22Rv1 (cell line): Measurements from ENCODE around the gene MT1G.
"Not testable (repeated sequence)": the region's sequence is repeated elsewhere in the genome, so short reads cannot be mapped to it uniquely, and the experiment has no call there.

Source experiments
- H3K27ac ChIP-seq: fragments of 450-650 bp; 2 replicates; pipeline ENCODE4 v1.5.1; 2017
- ZFX ChIP-seq: fragments of 450-650 bp; IDR thresholded peaks from 2 replicates; pipeline ENCODE4 v1.6.1; 2017; ENCODE audit warnings: antibody characterized with exemption, borderline replicate concordance
- TF ChIP-seq, protein P1 (sequence below): fragments of 450-650 bp; IDR thresholded peaks from 2 replicates; pipeline ENCODE4 v1.5.1; 2017; ENCODE audit warnings: mild to moderate bottlenecking

Gene MT1G

GRCh38 chr16:56675685-56676210 is 7.9 kb upstream of the MT1G start:
- H3K27ac ChIP-seq = no peak overlapping the region
- TF ChIP-seq, protein P1, sequence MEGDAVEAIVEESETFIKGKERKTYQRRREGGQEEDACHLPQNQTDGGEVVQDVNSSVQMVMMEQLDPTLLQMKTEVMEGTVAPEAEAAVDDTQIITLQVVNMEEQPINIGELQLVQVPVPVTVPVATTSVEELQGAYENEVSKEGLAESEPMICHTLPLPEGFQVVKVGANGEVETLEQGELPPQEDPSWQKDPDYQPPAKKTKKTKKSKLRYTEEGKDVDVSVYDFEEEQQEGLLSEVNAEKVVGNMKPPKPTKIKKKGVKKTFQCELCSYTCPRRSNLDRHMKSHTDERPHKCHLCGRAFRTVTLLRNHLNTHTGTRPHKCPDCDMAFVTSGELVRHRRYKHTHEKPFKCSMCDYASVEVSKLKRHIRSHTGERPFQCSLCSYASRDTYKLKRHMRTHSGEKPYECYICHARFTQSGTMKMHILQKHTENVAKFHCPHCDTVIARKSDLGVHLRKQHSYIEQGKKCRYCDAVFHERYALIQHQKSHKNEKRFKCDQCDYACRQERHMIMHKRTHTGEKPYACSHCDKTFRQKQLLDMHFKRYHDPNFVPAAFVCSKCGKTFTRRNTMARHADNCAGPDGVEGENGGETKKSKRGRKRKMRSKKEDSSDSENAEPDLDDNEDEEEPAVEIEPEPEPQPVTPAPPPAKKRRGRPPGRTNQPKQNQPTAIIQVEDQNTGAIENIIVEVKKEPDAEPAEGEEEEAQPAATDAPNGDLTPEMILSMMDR = no peak
- TF ChIP-seq ZFX = no peak

GRCh38 chr16:56674570-56674969 is 6.7 kb upstream of the MT1G start:
- not testable (repeated sequence) for H3K27ac ChIP-seq

DNA sequence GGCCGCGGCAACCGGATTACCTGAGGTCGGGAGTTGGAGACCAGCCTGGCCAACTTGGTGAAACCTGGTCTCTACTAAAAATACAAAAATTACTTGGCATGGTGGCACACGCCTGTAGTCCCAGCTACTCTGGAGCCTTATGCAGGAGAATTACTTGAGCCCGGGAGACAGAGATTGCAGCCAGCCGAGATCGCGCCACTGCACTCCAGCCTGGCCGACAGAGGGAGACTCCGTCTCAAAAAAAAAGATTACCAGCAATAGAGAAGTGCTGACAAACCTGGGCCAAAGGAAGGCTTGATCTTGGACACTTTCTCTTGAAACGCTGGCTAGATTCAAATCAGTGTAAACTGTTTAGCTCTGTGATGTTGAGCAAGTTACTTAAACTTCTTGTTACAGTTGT is 6.1 kb upstream of the MT1G start:
- TF ChIP-seq ZFX = no peak
- TF ChIP-seq, protein P1 = peak; percentile 67
- H3K27ac ChIP-seq = no peak overlapping the region

DNA sequence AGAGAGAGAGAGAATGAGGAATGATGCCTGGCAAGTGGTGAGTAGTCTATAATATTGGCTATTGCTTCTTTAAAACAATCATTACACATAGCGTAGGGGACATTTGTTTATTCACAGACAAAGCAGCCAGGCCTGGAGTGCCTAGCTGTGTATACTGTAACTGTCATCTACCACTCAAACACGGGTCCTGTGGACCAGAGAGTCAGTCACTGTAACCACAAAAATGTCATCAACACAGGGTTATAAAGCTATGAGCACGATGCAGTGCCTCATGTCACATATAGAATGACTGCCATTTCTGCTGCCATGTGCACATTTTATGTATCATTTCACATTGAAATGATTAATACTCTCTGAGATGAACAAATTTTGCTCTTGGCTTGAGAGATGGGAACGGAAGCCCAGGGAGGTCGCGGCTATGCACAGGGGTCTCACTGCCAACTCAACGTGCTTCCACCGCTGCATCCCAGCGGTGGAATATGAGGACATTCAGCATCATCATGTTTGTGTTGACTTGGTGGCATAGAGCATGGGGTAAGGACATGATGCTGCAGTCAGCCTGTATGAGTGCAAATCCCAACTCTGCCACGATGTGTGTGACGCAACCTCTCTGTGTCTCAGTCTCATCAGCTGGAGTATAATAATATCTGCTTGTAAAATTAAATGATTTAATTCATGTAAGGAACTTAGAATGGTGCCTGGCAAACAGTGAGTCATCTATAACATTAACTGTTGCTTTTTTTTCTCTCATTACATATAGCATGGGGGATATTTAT is 5.1 kb upstream of the MT1G start:
- H3K27ac ChIP-seq = no peak overlapping the region
- TF ChIP-seq, protein P1 = no peak
- no peak for TF ChIP-seq ZFX

DNA sequence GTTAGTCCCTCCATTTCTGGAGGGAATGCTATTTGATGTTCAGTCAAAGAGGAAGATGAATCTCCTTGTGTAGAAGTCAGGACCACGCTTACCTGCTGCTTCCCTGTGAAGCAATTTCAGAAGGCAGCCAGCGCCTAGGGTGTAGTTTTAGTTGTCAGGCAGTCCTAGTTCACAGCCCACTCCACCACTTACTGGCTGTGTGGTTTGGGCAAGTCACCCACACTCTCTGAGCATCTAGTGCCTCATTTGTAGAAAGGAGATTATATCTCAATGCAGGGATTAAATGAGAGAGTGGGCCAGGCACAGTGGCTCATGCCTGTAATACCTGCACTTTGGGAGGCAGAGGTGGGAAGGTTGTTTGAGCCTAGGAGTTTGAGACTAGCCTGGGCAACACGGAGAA is 4.3 kb upstream of the MT1G start:
- not testable (repeated sequence) for H3K27ac ChIP-seq

GRCh38 chr16:56671691-56672090 is 3.8 kb upstream of the MT1G start:
- H3K27ac ChIP-seq = not testable (repeated sequence)

DNA sequence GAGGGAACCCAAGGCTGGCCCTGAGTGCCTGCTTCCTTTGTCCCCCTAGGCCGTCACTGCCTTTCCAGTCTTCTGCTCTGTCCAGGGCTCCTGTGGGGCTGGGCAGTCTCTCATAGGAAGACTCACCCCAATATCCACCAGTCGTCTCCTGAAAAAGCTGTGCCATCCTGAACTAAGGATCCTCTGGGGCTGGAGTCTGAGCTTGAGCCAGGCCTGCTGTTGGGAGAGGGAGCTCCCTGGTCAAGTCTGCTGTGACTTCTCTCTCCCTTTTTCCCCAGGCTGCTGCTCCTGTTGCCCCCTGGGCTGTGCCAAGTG is 2.7 kb upstream of the MT1G start:
- TF ChIP-seq, protein P1 = no peak
- no peak for TF ChIP-seq ZFX
- H3K27ac ChIP-seq = no peak overlapping the region

DNA sequence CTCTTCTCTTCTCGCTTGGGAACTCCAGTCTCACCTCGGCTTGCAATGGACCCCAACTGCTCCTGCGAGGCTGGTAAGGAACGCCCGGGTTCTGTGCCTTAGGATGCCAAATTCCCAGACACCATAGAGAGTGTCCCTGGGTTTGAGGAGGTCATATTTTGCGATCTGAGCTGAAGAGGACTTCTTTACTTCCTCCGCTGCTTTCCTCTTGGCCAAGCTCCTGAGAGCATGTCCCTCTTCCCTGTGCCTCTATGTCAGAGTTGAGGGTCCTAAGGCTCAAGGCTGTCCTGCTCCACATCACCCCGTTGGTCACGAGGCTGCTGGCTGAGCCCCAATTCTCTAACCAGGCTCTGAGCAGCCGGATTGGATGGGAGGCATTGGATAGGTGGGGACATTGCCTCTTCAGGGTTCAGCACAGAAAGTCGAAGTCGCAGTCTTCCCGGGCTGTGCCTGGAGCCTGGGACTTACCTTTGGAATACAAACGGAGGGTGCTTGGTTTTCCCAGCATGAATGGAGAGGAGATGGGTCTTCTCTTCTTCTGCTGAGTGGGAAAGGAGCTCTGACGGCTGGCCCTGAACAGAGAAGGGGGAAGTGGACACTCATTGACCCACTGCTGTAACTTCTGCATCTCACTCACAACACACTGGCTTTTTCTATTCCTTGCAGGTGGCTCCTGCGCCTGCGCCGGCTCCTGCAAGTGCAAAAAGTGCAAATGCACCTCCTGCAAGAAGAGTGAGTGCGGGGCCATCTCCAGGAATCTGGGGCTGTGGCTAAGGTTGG is 2.2 kb upstream of the MT1G start:
- TF ChIP-seq, protein P1 = no peak
- TF ChIP-seq ZFX = no peak
- no peak overlapping the region for H3K27ac ChIP-seq
